Endothelial cell of umbilical vein (primary cell): ENCODE measurements around the gene MRPL27. TPM values are rescaled to one million over a fixed set of nuclear protein-coding genes. Genes with fewer than 3 reads are reported as not detected.

Source experiments
- BruUV-seq: library from RNA; stranded (reverse); fragments of 400-500 nt; replicated peaks from 2 replicates; lab custom pipeline; 2021; lab: Mats Ljungman, UMichigan
- CTCF ChIA-PET: fragments of 300-600, 350-600 bp; sonication (Branson Sonifier 250); formaldehyde crosslinking; loops from one replicate; lab custom pipeline; 2021; ENCODE audit warnings: antibody characterized with exemption, inconsistent platforms; lab: Charles Lee
- POLR2A ChIA-PET: fragments of 300-600, 350-600 bp; sonication (Branson Sonifier 250); formaldehyde crosslinking; loops from one replicate; lab custom pipeline; 2021; ENCODE audit warnings: antibody characterized with exemption, inconsistent platforms; lab: Charles Lee
- DNase-seq: peaks from one replicate; pipeline ENCODE4 v3.0.0-alpha.2; 2011; ENCODE audit warnings: low read depth, low spot score
- FAIRE-seq: peaks from 2 replicates; lab custom pipeline; 2011; peaks lifted over from hg19 to GRCh38; lab: Jason Lieb, UNC
- H2AFZ ChIP-seq: 2 replicates; pipeline ENCODE4 v1.6.0; 2012; ENCODE audit warnings: low read depth, low read length, control low read depth, inconsistent platforms
- H3K27ac ChIP-seq: 2 replicates; pipeline ENCODE4 v1.5.1; 2011; ENCODE audit warnings: low read depth, mild to moderate bottlenecking, control low read depth, low read length, moderate library complexity; ENCODE audit not compliant: insufficient read depth
- H3K27me3 ChIP-seq, 2 experiments: 2 replicates each; pipeline versions ENCODE4 v1.6.0 to v1.6.1; 2011; ENCODE audit warnings: low read length in 2 of 2, mixed read lengths in 1 of 2; ENCODE audit not compliant: control insufficient read depth in 2 of 2, insufficient read depth in 2 of 2
- H3K36me3 ChIP-seq, 2 experiments: 2 replicates in 1 of 2; 3 replicates in 1 of 2; pipeline ENCODE4 v1.5.1; 2011; ENCODE audit warnings: low read length in 2 of 2, mild to moderate bottlenecking in 1 of 2, moderate library complexity in 1 of 2; ENCODE audit not compliant: control insufficient read depth in 2 of 2, insufficient read depth in 2 of 2; ENCODE audit errors: extremely low read depth in 1 of 2
- H3K4me1 ChIP-seq: 3 replicates; pipeline ENCODE4 v1.5.1; 2011; ENCODE audit warnings: mild to moderate bottlenecking, low read length; ENCODE audit not compliant: control insufficient read depth, insufficient read depth; ENCODE audit errors: extremely low read depth
- H3K4me2 ChIP-seq: 2 replicates; pipeline ENCODE4 v1.6.1; 2011; ENCODE audit warnings: low read length, control low read depth, mixed read lengths; ENCODE audit not compliant: insufficient read depth
- H3K4me3 ChIP-seq, 3 experiments: fragments of 200-600 bp in 1 of 3; sonication (generic), shearing (Covaris generic) in 1 of 3; replicated peaks in 1 of 3; 2 replicates each; pipeline ENCODE4 v1.5.1; 2011 to 2016; ENCODE audit warnings: control low read depth in 3 of 3, low read length in 3 of 3, mild to moderate bottlenecking in 2 of 3, inconsistent platforms in 1 of 3, low read depth in 1 of 3, moderate library complexity in 1 of 3; ENCODE audit not compliant: insufficient read depth in 1 of 3
- H3K79me2 ChIP-seq: 2 replicates; pipeline ENCODE4 v1.6.0; 2012; ENCODE audit warnings: low read length, inconsistent platforms; ENCODE audit not compliant: control insufficient read depth, insufficient read depth
- H3K9ac ChIP-seq: replicated peaks from 2 replicates; pipeline ENCODE3; 2011; ENCODE audit warnings: low read length, control low read depth; ENCODE audit not compliant: insufficient read depth; ENCODE audit errors: extremely low read depth
- H3K9me1 ChIP-seq: replicated peaks from 3 replicates; pipeline ENCODE4 v1.6.0; 2011; ENCODE audit warnings: mild to moderate bottlenecking, low read length; ENCODE audit not compliant: control insufficient read depth, insufficient read depth; ENCODE audit errors: extremely low read depth
- H3K9me3 ChIP-seq: replicated peaks from 2 replicates; pipeline ENCODE4 v1.5.1; 2012; ENCODE audit warnings: low read length, inconsistent platforms; ENCODE audit not compliant: control insufficient read depth, insufficient read depth
- H4K20me1 ChIP-seq: replicated peaks from 2 replicates; pipeline ENCODE3; 2011; ENCODE audit warnings: mild to moderate bottlenecking, low read length; ENCODE audit not compliant: control insufficient read depth, insufficient read depth; ENCODE audit errors: extremely low read depth
- CTCF ChIP-seq, 2 donors: IDR thresholded peaks; 1 replicate in 1 of 2; 2 replicates in 1 of 2; pipeline ENCODE4 v1.5.1; 2011; ENCODE audit warnings: low read length in 2 of 2, mild to moderate bottlenecking in 2 of 2, moderate library complexity in 2 of 2, control low read depth in 1 of 2, inconsistent platforms in 1 of 2, low read depth in 1 of 2; ENCODE audit not compliant: insufficient read depth in 1 of 2; ENCODE audit errors: extremely low read depth in 1 of 2
- EZH2 ChIP-seq: IDR thresholded peaks from 2 replicates; pipeline ENCODE4 v1.6.1; 2012; ENCODE audit warnings: borderline replicate concordance, low read depth, mild to moderate bottlenecking, moderate library complexity, low read length, inconsistent platforms; ENCODE audit not compliant: severe bottlenecking
- FOS ChIP-seq: IDR thresholded peaks from 2 replicates; pipeline ENCODE4 v1.6.1; 2011; ENCODE audit warnings: mild to moderate bottlenecking, low read length, moderate library complexity, borderline replicate concordance; ENCODE audit not compliant: insufficient read depth
- GATA2 ChIP-seq: IDR thresholded peaks from 2 replicates; pipeline ENCODE4 v1.7.0; 2011; ENCODE audit warnings: low read depth, mild to moderate bottlenecking, moderate library complexity, mixed read lengths, low read length; ENCODE audit not compliant: insufficient read length, insufficient read depth
- JUN ChIP-seq: IDR thresholded peaks from 2 replicates; pipeline ENCODE4 v1.6.1; 2011; ENCODE audit warnings: borderline replicate concordance, low read depth; ENCODE audit not compliant: insufficient read length, insufficient read depth
- MYC ChIP-seq: IDR thresholded peaks from one replicate; pipeline ENCODE4 v1.6.1; 2011; ENCODE audit warnings: mild to moderate bottlenecking, low read depth, low read length
- POLR2A ChIP-seq: IDR thresholded peaks from 2 replicates; pipeline ENCODE4 v1.6.1; 2012; ENCODE audit warnings: low read depth, mild to moderate bottlenecking, control low read depth, low read length
- POLR2AphosphoS5 ChIP-seq: IDR thresholded peaks from 2 replicates; pipeline ENCODE4 v1.6.1; 2012; ENCODE audit warnings: low read depth, mild to moderate bottlenecking, control low read depth, low read length, moderate library complexity; ENCODE audit not compliant: insufficient read depth
- dilution Hi-C: fragments of 300-500 bp; cut with MboI; formaldehyde crosslinking; loops from one replicate; pipeline ENCODE4 v1.15.0; 2019; ENCODE audit warnings: low sequenced_read_pairs; ENCODE audit not compliant: extremely low pct_ligation_motif_present
- intact Hi-C: fragments of 100-400 bp; cut with micrococcal nuclease; formaldehyde crosslinking; loops from one replicate; pipeline ENCODE4 v1.10.0; 2022
- polyA plus RNA-seq, 4 experiments: library from polyadenylated mRNA; depleted of rRNA in 3 of 4; stranded (reverse) in 3 of 4; unstranded in 1 of 4; fragments of >200 nt; gene quantifications; 2 replicates each; pipeline versions ENCODE4 v1.2.1 to v1.2.3, GENCODE V29; 2011 to 2012; ENCODE audit warnings: missing spikeins in 1 of 4
- total RNA-seq: library from RNA; stranded (reverse); gene quantifications from 2 replicates; pipeline ENCODE4 v1.2.3, GENCODE V29; 2021
- TF ChIP-seq, protein P1 (sequence below): IDR thresholded peaks from 2 replicates; pipeline ENCODE4 v1.6.1; 2011; ENCODE audit not compliant: insufficient read depth, insufficient read length

The MRPL27 gene
- total and polyA plus RNA-seq, 2 donors (not counting 3 experiments of a cell fraction or from before 2014, with no cell fraction given): 76.2 to 158 TPM

GRCh38 chr17:50379351-50380132 lies 6.6 kb upstream of the MRPL27 start:
- H4K20me1 ChIP-seq: no peaks in the 10 kb centered on the region
- dilution Hi-C loops (no loop called here), intact Hi-C loops (no loop called here)
- no peaks in the 10 kb centered on the region for H3K4me1 ChIP-seq
- H3K27ac ChIP-seq: no peak overlapping the region
- H3K36me3 ChIP-seq: peaks cover 9 to 23% of the 10 kb centered on the region in 2 experiments
- H3K9me3 ChIP-seq: no peaks in the 10 kb centered on the region
- no peaks in the 10 kb centered on the region for H3K79me2 ChIP-seq
- H3K9me1 ChIP-seq: no peaks in the 10 kb centered on the region
- no TSS peak for BruUV-seq
- POLR2A ChIA-PET: no interaction called here
- H3K4me2 ChIP-seq: no peak overlapping the region
- no peak for FAIRE-seq
- no peak for DNase-seq
- H3K27me3 ChIP-seq: no peaks in the 10 kb centered on the region
- no peak overlapping the region for H2AFZ ChIP-seq
- H3K9ac ChIP-seq: no peak overlapping the region
- TF ChIP-seq GATA2: no peak
- TF ChIP-seq, protein P1, sequence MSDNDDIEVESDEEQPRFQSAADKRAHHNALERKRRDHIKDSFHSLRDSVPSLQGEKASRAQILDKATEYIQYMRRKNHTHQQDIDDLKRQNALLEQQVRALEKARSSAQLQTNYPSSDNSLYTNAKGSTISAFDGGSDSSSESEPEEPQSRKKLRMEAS: no peak
- no peak for TF ChIP-seq JUN
- CTCF ChIA-PET: interaction anchor here (1.1 kb wide), 1 partner anchor 14 kb away, joined by 3 read pairs; no protein-coding TSS in a partner anchor
- H3K4me3 ChIP-seq: no peak overlapping the region

DNA sequence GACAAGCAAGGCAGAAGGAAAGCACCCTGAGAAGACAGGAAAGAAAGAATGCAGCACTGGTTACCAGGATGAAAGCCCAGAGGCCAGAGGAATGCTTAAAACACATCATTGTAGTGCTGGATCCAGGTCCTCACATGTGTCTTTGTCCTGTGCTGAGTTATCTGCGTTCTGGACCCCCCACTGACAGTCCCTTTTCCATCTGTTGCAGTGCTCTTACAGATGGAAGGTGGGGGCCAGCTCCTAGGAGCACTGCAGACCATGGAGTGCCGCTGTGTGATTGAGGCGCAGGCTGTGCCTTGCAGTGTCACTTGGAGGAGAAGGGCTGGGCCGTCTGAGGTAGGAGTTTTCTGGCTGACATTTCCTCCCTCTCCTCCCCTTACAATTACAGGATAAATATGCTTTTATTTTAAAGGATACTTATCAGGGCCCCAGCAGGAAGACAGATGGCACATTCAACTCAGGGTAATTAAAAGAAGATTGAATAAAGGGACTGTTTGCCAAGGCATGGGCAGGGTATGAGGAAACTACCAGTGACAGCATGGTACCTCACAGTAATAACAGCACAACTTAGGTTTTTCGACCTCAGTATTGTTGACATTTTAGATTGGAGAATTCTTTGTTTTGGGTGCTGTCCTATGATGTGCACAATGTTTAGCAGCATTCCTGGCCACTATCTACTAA lies 3.0 kb upstream of the MRPL27 start:
- no peak overlapping the region for H3K9ac ChIP-seq
- no peak overlapping the region for H3K27ac ChIP-seq
- no peaks in the 10 kb centered on the region for H3K27me3 ChIP-seq
- H3K9me3 ChIP-seq: no peaks in the 10 kb centered on the region
- no peak overlapping the region for H3K4me3 ChIP-seq
- no peaks in the 10 kb centered on the region for H3K9me1 ChIP-seq
- H3K79me2 ChIP-seq: peaks cover 16% of the 10 kb centered on the region
- CTCF ChIA-PET: no interaction called here
- H4K20me1 ChIP-seq: no peaks in the 10 kb centered on the region
- H3K36me3 ChIP-seq: peaks cover 0 to 3% of the 10 kb centered on the region in 2 experiments
- H3K4me1 ChIP-seq: peaks cover 15% of the 10 kb centered on the region
- intact Hi-C loops: no loop called here
- no peak overlapping the region for H3K4me2 ChIP-seq
- dilution Hi-C loops: no loop called here
- BruUV-seq: no TSS peak
- POLR2A ChIA-PET: no interaction called here
- TF ChIP-seq, protein P1: no peak
- TF ChIP-seq MYC (no peak), FOS (no peak), JUN (no peak), GATA2 (no peak), CTCF (IDR thresholded peaks at IDR 0.05; ENCODE audit: extremely low read depth in 1 of 2, insufficient read depth in 1 of 2, low read depth in 1 of 2, low read length in 2 of 2) (no peak), POLR2AphosphoS5 (no peak), EZH2 (no peak), POLR2A (no peak)
- FAIRE-seq: no peak
- DNase-seq: no peak
- no peak overlapping the region for H2AFZ ChIP-seq
